Fibroblast of skin of left biceps (primary cell): ENCODE results near the gene ACSS3.
"Not testable (repeated sequence)": the region's sequence is repeated elsewhere in the genome, so short reads cannot be mapped to it uniquely, and the experiment has no call there.

Experiments
- DNase-seq, 2 experiments: peaks; one replicate each; pipeline ENCODE4 v3.0.0-alpha.2; 2013; ENCODE audit warnings: low read depth in 2 of 2

The ACSS3 gene, protein sequence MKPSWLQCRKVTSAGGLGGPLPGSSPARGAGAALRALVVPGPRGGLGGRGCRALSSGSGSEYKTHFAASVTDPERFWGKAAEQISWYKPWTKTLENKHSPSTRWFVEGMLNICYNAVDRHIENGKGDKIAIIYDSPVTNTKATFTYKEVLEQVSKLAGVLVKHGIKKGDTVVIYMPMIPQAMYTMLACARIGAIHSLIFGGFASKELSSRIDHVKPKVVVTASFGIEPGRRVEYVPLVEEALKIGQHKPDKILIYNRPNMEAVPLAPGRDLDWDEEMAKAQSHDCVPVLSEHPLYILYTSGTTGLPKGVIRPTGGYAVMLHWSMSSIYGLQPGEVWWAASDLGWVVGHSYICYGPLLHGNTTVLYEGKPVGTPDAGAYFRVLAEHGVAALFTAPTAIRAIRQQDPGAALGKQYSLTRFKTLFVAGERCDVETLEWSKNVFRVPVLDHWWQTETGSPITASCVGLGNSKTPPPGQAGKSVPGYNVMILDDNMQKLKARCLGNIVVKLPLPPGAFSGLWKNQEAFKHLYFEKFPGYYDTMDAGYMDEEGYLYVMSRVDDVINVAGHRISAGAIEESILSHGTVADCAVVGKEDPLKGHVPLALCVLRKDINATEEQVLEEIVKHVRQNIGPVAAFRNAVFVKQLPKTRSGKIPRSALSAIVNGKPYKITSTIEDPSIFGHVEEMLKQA

DNA sequence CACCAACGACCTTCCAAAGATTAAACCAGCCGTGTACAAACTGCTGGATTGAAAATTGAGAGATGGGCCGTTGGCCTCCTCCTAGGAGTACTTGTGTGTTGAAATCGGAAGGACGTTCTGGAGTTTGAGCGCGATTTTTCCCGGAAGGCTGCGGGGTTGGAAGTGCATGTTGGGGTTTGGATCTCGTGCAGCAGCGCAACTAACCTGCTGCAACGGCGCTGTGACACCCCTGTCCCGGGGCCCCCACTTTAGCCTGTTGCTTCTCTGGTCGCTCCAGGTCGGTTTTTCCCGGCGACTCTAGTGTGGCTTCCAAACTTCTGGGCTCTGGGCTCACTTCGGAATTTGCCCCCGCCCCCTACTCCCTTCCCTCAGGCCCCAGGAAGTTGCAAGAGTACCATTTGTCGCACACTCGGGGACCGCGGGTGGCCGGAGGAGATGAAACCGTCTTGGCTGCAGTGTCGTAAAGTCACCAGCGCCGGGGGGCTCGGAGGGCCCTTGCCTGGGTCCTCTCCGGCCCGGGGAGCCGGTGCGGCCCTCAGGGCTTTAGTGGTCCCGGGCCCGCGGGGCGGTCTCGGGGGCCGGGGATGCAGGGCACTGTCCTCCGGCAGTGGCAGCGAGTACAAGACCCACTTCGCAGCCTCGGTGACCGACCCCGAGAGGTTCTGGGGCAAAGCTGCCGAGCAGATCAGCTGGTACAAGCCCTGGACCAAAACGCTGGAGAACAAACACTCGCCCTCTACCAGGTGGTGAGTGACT lies at the start of gene ACSS3:
TSS of gene ACSS3 (plus strand) at position 394 of the 756 bp plus-strand sequence. CDS start at position 436, 42 bp downstream.
- no peak for DNase-seq

DNA sequence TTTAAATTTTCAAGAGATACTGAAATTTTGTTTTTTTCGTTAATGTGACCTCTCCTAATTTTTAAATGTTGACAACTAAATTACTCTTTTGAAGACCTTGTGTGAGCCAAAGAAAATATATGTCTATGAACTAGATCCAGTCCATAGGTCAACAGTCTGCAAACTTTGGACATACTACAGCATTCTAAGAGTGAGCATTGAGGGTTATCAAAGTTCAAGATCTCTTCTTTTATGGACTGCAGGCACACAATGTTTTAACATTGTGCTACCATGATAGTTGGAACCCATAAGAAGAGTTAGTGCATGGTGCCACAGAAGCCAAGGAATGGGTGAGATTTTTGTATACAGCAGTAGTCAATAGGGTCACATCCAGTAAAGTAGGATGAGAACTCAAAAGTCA lies 43.0 kb upstream of the ACSS3 start:
- DNase-seq, result no peak

DNA sequence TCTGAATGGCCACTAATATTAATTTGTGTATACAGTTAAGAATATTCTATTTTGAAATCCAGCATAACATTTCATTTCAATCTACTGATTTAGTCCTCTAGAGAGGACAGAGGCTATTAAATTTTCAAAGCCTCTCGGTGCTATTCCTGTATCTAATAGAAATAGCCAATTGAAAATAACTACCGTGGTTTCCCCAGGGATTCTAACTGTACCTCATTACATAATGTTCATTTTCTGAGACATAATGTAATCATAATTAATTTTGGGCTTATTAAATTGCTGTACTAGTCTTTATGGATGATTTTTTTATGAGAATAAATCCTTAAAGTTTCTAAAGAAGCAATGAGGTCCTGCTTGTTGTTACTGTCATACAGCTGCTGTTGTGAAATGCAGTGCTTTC lies 38.6 kb upstream of the ACSS3 start:
- DNase-seq, result no peak

DNA sequence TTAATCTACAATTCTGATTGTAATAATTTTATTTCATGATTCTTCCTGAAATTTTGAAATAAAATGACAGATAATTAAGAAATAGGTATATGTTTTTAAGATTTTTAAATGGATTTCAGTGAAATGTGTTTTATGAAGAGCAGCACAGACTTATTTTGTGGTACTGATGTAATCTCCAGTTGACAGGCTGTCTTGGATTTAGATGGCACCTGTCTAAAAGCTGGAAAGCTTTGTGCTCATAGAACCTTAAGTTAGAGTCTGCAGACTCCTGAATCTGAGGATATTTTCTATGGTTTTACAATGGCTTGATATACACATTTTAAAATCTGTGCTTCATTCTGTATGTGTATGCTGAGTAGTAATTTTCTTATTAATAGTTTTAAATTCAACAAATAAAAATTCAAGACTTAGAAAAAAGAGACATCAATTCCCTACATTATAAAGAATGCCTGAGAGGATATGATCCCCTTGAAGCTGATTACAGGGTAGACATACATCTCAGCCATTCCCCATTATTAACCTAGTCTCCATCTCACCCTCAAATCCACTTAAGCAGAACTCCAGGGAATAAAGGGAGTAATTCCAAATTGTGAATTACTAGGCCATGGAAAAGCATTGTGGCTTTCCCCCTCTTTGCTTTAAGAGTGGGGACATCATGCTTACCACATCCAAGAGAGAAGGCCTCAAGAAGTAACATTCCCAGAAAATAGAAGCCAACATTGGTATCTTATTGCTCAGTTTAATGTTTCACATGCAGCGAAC lies 33.7 kb upstream of the ACSS3 start:
- DNase-seq, result no peak

DNA sequence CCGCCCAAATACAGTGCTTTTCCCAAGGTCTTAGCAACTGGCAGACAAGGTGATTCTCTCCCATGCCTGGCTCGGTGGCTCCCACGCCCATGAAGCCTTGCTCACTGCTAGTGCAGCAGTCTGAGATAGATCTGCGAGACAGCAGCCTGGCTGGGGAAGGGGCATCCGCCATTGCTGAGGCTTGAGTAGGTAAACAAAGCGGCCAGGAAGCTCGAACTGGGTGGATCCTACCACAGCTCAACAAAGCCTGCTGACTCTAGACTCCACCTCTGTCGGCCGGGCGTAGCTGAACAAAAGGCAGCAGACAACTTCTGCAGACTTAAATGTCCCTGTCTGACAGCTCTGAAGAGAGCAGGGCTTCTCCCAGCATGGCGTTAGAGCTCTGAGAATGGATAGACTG lies 12.9 kb upstream of the ACSS3 start:
- DNase-seq, result not testable (repeated sequence)

DNA sequence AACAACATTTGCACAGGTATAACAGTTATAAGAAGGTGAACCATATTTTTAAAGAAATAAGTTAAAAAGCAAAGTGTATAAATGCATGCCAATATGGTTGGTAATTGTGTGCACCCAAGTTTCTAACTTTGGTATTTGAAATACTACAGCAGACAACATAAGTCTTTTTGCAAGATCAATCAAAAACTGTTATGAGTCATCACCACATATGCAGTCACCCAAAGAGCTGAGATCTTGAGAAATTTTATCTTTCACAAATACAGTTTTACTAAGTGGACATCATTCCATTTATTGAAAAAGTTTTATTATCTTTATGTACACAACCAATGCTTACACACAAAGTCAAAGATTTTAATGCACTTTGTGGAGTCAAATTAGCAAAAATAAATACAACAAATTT lies 7.0 kb upstream of the ACSS3 start:
- no peak for DNase-seq

DNA sequence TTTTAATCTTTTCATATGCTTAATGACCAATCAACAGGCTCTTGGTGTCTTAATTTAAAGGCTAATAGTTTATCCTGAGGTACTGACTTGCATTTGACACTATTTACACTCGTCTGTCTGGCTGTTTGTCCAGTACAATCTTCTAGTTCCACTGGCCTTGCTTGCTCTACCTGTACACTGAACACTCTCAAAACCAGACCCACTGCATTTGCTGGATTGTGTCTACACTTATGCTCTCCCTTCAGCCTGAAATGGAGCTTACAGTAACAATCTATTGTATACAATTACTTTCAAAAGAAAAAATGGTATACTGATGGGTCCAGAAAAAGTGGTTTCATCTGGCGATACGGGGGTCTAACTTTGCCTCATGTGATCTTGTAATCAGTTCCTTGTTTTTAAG lies 2.3 kb upstream of the ACSS3 start:
- no peak for DNase-seq

DNA sequence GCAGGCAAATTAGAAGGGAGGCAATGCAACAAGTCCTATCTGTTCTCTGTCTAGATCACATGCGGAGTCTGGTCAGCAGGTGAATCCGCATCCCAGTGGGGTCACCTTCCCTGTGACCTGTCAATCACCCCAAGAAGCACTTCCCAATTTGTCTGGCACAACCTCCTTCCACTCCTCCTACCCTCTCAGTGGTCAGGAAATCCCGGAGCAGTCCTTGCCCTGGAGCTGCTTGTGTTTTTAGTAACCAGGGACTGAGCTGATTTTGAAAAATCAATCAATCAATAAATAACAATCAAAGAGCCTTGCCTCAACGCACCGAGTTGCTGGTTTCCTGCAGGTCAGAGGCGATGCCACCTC lies 572 bp upstream of the ACSS3 start:
- DNase-seq, result no peak

DNA sequence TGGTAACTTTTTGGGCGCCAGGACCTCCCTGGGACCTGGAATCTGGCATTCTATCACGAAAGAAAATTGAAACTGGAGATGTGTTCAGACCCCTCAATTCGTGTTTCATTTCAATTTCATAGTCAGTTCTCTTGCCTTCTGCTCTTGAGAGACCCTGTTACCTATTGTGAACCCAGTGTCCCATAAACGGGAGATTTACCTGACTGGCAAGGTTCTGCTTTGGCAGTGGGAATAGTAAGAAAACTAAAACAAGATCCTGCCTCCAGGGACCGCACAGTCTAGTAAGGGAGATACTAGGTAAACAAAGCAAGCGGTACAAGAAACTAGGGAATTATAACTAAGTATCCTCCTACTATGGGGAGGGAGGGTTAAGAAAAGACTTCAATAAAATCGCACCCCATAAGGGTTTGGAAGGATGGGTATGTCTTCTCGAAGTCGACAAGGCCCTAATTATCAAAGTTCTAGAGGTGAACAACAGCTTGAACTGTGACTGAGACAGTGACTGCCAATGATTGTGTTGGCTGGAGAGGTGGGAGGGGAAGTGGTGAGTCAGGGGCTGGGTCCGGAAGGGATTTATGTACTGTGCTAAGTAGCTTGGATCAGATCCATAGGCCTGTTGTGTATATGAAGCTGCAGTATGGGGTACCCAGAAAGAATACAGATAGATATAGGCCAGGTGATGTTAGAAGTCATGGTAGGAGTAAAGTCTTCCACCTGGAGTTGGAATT lies 754 bp downstream of the ACSS3 start:
- no peak for DNase-seq

DNA sequence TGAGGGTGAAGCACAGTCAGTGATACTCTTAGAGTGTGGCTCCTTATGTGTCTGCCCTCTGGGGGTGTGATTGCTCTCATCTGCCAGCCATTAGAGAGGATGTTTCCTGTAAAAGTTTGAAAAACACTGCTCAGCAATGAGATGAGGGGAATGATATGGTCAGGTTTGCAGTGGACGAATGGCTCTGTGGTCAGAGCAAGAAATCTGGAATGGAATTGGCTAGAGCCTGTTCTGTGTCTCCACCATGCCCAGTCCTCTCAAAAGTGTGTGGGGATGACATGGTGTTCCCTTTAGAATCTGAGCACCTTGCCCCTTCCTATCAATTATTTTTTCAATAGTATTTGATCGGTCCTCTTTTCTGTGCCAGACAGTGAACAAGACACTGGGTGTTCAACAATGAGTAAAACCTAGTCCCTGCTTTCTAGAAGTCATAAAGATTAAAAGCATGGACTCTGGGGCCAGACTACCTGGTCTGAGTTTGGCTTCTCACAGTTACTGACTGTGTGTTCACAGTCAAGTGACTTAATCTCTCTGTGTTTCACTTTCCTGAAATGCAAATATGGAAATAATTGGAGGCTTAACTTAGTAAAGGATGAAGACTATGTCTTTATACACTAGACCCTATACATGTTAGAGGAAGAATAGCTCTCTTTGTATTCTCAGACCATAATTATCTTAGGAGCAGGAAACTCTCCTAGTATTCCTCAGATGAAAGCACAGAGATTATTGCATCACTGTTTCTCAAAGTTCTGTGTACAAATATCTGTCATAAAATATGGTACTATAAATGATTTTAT lies 1.6 kb downstream of the ACSS3 start:
- no peak for DNase-seq

DNA sequence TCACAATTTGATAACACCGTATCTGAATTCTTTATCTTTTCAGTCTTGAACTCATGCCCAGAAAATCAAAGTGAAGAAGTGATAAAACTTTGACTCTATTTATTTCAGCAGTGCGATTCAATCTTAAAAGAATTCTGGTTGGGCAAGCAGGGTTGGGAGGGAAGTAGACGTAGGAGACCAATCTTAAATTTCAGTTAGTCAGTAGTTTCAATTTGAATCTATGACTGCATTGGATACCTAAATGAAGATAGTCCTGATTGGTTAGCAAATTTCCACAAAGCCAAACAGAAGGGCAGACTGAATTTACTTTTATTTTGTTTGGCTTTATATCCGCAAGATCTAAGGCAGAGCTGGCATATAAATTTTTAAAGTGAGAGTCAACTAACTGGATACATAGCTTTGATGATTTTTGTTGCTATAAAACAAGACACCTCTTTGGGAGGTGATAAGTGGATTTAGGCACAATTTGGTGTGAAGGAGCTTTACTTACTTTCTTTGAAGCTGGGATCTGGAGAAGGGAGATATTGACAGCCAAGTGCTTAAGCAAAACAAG lies 2.6 kb downstream of the ACSS3 start:
- DNase-seq, result no peak

DNA sequence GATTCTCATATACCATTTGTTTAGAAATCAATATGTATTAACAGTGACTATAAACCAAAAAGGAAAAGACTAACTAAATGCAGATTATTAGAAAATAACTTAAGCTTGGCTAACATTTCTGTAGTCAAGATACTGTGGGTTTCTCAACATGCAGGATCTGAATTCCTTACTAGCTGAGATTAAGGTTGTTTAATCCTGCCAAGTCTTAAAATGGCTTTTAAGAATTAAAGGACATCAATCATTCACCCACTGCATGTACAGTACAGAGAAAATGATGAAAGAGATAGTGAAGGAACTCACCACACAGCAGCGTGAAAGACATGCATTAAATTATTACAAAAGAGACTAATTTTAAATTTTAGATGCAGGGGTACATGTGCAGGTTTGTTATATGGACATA lies 3.8 kb downstream of the ACSS3 start:
- DNase-seq, result no peak

DNA sequence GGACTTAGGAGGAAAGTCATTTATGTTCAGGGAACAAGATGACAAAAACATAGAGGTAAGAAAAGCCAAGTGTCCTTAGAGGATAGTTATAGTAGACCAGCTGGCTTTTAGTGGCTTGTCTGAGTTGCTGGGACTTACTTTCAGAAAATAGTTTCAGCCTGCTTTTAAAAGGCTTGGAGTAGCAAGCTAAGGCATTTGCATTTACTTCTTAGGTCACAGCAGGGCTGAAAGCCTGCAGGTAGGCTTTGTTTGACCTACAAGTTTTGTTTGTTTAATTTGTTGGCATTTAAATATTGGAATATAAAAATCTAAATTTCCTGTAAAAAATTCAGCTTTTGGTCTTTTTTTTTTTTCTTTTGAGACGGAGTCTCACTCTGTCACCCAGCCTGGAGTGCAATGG lies 5.1 kb downstream of the ACSS3 start:
- no peak for DNase-seq

DNA sequence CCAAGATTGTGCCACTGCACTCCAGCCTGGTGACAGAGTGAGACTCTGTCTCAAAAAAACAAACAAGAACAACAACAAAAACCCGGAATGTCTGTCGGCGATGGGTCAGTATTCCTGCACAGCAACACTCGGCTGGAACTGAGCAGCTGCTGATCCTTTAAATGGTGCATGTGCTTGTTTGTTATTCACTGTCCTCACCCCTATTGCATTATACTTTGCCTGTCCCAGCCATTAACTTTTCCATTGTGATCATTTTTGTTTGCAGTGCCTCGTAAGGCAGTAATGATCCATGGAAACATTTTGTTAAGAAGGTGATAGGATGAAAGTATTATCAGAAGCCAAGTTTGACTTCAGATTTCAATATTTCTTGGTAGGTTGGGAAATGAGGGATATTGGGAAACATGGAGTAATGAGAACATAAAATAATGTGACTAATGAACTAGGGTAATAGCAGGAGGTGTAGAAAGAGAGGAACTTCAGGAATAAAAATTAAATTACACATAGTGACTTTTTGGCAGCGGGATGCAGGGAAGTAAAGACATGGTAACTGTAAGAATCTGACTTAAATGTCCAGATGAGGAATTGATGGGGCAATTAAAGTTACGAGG lies 6.1 kb downstream of the ACSS3 start:
- DNase-seq, result no peak

DNA sequence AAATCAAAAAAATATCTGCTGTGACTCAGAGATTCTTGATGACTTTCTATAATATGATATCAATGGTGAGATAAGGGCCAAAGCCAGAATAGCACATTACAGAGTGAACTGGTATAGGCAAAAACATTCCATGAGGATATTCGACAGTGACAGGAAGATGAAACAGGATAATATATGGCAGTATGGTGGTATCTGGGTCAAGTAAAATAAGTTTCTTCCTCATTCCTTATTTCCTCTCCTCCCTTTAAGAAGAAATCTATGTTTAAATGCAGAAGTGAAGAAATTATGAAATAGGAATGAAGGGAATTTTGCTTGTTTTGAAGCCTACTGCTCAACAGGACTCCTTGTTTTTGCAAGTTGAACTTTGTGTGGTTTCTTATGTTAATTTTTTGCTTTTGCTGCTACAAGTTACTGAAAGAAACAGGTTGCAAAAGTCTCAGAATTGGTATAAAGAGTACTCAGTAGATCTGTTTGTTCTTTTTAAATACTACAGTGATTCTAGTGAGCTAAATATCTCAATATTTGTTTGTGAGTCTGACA lies 7.0 kb downstream of the ACSS3 start:
- no peak for DNase-seq

DNA sequence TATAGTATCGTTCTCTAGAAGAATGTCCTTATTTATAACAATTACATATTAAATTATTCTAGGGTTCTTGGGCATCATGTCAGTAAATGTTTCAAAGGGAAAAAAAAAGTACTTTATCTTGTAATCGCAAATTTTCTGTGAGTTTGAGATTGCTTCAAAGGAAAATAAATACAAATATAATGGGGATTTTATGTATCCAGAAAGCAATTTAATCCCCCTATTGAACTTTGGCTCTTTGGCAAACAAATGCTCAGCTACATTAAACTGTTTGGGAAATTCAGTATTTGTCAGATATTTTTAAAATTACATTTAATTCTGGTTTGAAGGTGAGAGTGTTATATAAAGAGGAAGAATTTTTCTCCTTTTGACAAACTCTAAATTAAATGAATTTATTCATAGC lies 8.0 kb downstream of the ACSS3 start:
- DNase-seq, result no peak

DNA sequence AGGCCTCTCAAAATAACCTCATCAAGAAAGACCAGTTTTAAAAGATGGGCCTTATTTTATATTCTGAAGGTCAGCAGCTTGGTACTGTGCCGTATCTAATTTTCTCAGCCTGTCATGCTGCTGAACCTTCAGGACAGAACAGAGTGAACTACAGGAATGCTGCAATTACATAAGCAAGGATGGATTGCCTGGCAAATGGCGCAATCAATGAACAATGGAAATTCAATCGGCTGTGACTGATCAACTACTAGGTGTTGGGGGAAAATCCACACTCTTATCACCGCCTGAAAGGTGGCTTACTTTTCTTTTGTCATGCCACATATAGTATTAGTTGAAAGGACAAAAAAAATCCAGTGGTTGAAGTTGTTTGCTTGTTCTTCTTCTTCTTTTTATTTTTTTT lies 8.5 kb downstream of the ACSS3 start:
- DNase-seq, result no peak

DNA sequence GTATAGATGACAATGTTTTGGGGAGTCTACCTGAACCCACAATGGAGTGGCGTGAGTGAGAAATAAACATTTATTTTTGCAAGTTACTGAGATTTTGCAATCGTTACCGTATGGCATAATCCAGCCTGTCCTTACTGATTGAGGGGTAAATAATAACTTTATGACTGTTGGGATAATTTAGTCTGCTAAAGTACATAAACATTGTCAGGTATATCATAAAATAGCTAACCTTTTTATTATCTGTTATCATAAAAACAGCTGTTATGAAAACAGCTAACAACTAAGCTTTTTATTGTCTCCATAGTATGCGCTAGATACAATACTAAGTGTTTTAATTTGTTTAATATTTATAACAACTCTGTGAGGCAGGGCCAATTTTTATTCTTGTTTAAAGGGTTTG lies 10.3 kb downstream of the ACSS3 start:
- no peak for DNase-seq

DNA sequence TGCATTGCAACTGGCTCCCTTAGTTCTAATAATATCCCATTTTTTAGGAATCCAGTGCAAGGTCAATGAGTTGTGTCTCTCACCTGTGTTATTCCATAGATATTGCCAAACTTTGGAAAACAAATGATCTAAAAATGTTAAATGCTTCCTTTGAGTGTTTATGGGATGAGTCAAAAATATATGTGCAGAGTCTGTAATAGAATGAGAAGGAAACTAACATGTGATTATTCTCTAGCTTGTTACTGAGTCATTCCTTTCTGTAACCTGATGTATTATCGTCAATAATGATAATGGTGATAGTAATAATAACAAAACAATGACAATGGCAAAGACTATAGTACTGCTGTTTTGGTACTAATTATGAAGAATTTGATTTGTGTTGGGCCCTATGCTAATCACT lies 11.5 kb downstream of the ACSS3 start:
- DNase-seq, result no peak

DNA sequence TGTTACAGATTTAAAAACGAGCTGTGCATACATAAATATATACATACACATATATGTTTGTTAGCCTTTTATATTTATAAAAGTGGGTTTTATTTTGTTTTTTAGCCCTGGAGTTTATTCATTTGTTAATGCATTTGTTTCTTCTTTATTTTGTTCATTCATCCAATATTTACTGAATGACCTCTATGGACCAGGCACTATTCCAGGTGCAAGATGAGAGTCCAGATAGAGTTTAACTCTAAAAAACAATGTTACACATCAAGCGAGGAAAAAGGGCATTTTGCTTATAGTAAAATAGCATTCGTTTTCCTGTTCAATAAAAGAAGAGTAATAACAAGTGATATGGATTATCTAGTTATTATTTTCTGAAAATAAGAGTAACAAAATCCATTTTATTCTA lies 14.2 kb downstream of the ACSS3 start:
- DNase-seq, result no peak
